HFF-Myc (cell line): ENCODE measurements around the gene TEX28.
"Not testable (repeated sequence)": the region's sequence is repeated elsewhere in the genome, so short reads cannot be mapped to it uniquely, and the experiment has no call there.

ENCODE experiments used
- DNase-seq: peaks from one replicate; pipeline ENCODE4 v3.0.0-alpha.2; 2011; ENCODE audit warnings: low read depth; ENCODE audit errors: extremely low read depth
- H3K4me3 ChIP-seq: replicated peaks from 2 replicates; pipeline ENCODE4 v1.5.1; 2011; ENCODE audit warnings: low read depth, mild to moderate bottlenecking, control low read depth, low read length

TEX28 gene

GRCh38 chrX:154248076-154248475 is 46.8 kb downstream of the TEX28 start:
- not testable (repeated sequence) for H3K4me3 ChIP-seq, DNase-seq

- not testable (repeated sequence) for DNase-seq, H3K4me3 ChIP-seq
Observed at GRCh38 chrX:154247377-154248045, 47.4 kb downstream of the TEX28 start.

- H3K4me3 ChIP-seq, DNase-seq: not testable (repeated sequence)
Observed at GRCh38 chrX:154239982-154240503, 54.9 kb downstream of the TEX28 start.

- H3K4me3 ChIP-seq, DNase-seq: not testable (repeated sequence)
Observed at GRCh38 chrX:154238939-154239559, 55.9 kb downstream of the TEX28 start.

GRCh38 chrX:154233620-154234019 is 61.3 kb downstream of the TEX28 start:
- not testable (repeated sequence) for DNase-seq, H3K4me3 ChIP-seq

- not testable (repeated sequence) for H3K4me3 ChIP-seq, DNase-seq
Observed at GRCh38 chrX:154231443-154231842, 63.5 kb downstream of the TEX28 start.

- DNase-seq, H3K4me3 ChIP-seq: not testable (repeated sequence)
Observed at GRCh38 chrX:154226706-154227105, 68.2 kb downstream of the TEX28 start.

GRCh38 chrX:154225292-154225691 is 69.6 kb downstream of the TEX28 start:
- not testable (repeated sequence) for H3K4me3 ChIP-seq, DNase-seq
